ENCODE data around the gene OVAAL.

The OVAAL gene

DNA sequence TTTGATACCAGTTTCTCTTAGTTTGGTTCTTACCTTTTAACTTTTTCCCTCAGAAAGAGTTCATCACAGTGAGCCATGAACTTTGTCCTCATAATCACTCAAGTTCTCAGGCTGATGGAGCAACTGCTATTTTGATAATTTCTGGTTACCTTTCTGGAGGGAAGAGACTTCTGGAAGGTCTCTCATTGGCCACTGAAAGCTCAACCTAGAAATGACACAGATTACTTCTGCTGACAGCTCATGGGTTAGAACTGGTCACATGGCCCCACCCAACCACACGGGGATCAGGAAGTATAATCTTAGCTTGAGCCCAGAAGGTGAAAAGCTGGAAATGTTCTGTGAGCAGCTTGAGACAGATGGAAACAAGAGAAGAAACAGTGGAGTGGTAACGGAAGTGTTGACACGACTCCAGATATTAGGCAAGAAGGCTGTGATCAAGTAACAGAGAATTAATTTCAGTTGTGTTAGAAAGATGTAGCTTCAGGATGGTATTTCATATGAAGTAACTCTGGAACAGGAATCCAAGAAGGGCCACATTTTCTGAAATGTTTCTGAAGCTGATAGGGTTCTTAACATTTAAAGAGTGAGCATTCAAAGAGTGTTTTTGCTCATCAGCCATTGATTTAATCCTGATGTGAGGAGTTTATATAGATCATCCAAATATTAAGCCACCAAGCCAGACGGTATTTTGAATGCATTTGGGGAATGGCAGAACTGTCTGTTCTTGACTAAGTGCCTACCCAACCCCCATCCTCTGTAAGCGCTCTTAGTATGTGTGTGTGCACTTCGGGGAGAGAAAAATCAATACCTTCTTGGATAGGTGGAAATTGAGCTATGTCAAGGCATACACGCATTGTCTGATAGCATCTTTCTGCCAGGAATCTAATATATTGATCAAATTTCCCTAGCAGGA lies 51.1 kb downstream of the OVAAL start:
- H3K4me3 ChIP-seq (ENCODE audit: low read depth, low read length): no peak overlapping the region
- TF ChIP-seq, protein P1, sequence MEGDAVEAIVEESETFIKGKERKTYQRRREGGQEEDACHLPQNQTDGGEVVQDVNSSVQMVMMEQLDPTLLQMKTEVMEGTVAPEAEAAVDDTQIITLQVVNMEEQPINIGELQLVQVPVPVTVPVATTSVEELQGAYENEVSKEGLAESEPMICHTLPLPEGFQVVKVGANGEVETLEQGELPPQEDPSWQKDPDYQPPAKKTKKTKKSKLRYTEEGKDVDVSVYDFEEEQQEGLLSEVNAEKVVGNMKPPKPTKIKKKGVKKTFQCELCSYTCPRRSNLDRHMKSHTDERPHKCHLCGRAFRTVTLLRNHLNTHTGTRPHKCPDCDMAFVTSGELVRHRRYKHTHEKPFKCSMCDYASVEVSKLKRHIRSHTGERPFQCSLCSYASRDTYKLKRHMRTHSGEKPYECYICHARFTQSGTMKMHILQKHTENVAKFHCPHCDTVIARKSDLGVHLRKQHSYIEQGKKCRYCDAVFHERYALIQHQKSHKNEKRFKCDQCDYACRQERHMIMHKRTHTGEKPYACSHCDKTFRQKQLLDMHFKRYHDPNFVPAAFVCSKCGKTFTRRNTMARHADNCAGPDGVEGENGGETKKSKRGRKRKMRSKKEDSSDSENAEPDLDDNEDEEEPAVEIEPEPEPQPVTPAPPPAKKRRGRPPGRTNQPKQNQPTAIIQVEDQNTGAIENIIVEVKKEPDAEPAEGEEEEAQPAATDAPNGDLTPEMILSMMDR (IDR thresholded peaks at IDR 0.05; ENCODE audit: low read depth, low read length): no peak
- DNase-seq: no peak

DNA sequence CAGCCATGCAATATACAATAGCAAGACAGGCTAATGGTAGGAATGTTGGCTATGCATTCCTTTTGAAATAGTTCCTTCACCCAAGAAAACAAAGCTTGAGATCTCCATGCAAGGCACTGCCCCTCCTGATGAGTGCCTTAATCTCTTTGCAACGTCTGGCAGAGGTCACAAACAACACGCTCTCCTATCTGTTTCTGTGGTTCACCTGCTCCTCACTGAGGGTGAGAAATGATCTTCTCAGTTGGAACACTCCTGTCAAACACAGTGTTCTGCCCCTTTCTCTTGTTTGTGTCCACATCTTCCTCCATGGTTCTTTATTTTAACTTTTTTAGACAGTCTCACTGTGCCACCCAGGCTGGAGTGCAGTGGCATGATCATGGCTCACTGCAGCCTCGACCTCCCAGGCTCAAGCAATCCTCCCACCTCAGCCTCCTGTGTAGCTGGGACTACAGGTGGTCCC lies 51.8 kb downstream of the OVAAL start:
- no peaks in the 10 kb centered on the region for H3K36me3 ChIP-seq
- no peak for DNase-seq
- no peaks in the 10 kb centered on the region for H3K9me3 ChIP-seq
- peaks cover 26% of the 10 kb centered on the region for H3K4me1 ChIP-seq
- no peak overlapping the region for H3K4me3 ChIP-seq (ENCODE audit: low read depth, low read length)
- H3K27me3 ChIP-seq: no peaks in the 10 kb centered on the region
- TF ChIP-seq, protein P1 (IDR thresholded peaks at IDR 0.05; ENCODE audit: low read depth, low read length): no peak

More for the DNA sequence above, 51.1 kb downstream of the OVAAL start:
- Histone ChIP-seq H3K36me3 (no peaks in the 10 kb centered on the region), H3K27me3 (no peaks in the 10 kb centered on the region), H3K9me3 (no peaks in the 10 kb centered on the region), H3K4me1 (peaks cover 24% of the 10 kb centered on the region)

DNA sequence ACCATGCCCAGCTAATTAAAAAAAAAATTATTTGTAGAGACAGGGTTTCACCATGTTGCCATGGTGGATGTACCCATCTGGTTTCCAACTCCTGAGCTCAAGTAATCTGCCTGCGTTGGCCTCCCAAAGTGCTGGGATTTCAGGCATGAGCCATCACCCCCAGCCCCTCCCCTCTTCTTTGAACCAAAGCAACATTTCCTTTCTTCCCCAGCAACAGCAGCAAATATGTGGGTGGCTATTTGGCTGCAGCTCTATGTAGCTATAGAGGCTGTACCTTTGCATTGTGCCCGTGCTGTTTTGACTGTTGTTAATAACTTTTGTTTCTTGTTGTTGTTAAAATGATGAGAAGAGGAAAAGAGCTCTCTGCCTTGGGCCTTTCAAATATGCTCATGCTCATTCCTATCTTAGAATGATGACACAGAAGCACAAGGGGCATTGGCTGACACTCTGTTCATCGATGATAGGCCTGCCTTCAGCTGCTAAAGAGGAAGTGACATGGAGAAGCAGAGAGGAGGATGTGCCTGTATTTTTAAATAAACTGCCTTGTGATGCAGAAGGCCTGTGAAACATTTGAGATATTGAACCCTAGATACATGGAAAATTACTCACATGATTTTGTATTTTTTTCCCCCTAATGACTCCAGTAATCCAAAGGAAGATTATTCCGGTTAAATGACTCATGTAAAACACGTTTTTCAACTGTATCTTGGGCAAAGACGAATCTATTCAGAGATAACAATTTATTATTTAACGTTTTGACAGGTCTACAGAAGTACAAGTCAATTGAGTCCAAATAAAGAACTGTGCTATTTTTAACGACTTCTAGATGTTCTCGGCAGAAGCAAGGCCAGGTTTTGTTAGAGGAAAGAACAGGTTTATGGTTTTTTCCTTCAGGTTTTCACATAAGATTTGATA lies 52.5 kb downstream of the OVAAL start:
- H3K27me3 ChIP-seq: no peaks in the 10 kb centered on the region
- H3K4me3 ChIP-seq (ENCODE audit: low read depth, low read length): no peak overlapping the region
- no peaks in the 10 kb centered on the region for H3K9me3 ChIP-seq
- no peak for DNase-seq
- TF ChIP-seq, protein P1 (IDR thresholded peaks at IDR 0.05; ENCODE audit: low read depth, low read length): no peak
- no peaks in the 10 kb centered on the region for H3K36me3 ChIP-seq
- H3K4me1 ChIP-seq: peaks cover 20% of the 10 kb centered on the region

DNA sequence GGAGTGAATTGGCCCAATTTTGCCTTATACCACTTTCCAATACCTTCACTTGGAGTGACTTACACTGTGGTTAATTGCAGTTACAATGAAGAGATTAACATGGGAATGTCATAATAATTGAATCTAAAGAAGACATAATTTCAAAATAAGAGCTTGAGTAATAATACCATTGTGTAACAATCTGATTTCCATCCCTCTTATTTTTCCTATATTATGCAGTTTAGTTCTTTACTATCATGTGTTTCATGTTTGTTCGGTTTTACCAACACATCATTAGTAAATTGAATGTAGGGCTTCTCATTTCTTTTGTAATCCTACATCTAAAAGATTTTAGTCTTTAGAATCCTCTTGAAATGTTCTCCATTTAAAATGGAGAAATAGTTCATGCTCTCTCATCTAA lies 53.9 kb downstream of the OVAAL start:
- TF ChIP-seq, protein P1 (IDR thresholded peaks at IDR 0.05; ENCODE audit: low read depth, low read length): no peak
- peaks cover 19% of the 10 kb centered on the region for H3K4me1 ChIP-seq

DNA sequence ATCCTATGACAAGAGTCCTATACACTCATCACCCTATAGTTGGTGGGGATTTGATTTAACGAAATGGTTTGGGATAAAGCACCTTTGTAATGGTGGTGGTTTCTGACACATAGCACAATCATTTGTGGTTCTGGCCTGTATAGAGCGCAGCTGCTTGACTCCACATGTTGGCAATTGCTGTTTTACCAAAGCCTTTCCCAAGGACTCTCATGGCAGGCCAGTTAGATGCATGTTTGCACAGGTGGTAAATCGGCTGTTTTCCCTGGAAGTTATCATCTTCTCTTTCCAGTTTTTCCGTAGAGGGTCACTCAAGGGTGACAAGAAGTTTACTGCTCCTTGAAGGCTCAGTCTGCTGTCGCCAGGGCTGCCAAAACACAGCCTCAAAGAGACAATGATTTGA lies 56.0 kb downstream of the OVAAL start:
- DNase-seq: no peak
- H3K9me3 ChIP-seq: no peaks in the 10 kb centered on the region
- H3K4me3 ChIP-seq (ENCODE audit: low read depth, low read length): no peak overlapping the region
- H3K4me1 ChIP-seq: peaks cover 19% of the 10 kb centered on the region
- no peaks in the 10 kb centered on the region for H3K36me3 ChIP-seq
- H3K27me3 ChIP-seq: no peaks in the 10 kb centered on the region
- TF ChIP-seq, protein P1 (IDR thresholded peaks at IDR 0.05; ENCODE audit: low read depth, low read length): no peak

More for the DNA sequence above, 53.9 kb downstream of the OVAAL start:
- Histone ChIP-seq H3K36me3 (no peaks in the 10 kb centered on the region), H3K4me3 (ENCODE audit: low read depth, low read length) (no peak overlapping the region), H3K27me3 (no peaks in the 10 kb centered on the region), H3K9me3 (no peaks in the 10 kb centered on the region)
- no peak for DNase-seq

Measured in BE2C (cell line).